B cell (primary cell): ENCODE results near the gene CRIP3. TPM values are rescaled to one million over a fixed set of nuclear protein-coding genes. Genes with fewer than 3 reads are reported as not detected.

Experiments
- ATAC-seq: fragments of 200-7000 bp; cut with Tn5 transposase; one replicate; pipeline ENCODE4 v1.10.0; 2021; ENCODE audit warnings: low read depth, mild to moderate bottlenecking, moderate number of reproducible peaks, moderate library complexity
- CTCF ChIA-PET: fragments of 350-600 bp; sonication (Branson Sonifier 250); formaldehyde crosslinking; loops from one replicate; lab custom pipeline; 2021; ENCODE audit warnings: antibody characterized with exemption, inconsistent platforms; lab: Charles Lee
- POLR2A ChIA-PET: fragments of 350-600 bp; sonication (Branson Sonifier 250); formaldehyde crosslinking; loops from one replicate; lab custom pipeline; 2021; ENCODE audit warnings: antibody characterized with exemption; lab: Charles Lee
- DNase-seq: peaks from one replicate; pipeline ENCODE4 v3.0.0; 2013
- H2AFZ ChIP-seq: 2 replicates; pipeline ENCODE4 v1.6.1; 2012; ENCODE audit warnings: mild to moderate bottlenecking, low read depth, low read length; ENCODE audit not compliant: insufficient read depth, poor library complexity, severe bottlenecking
- H3K27ac ChIP-seq, 2 donors: 1 replicate in 1 of 2; 2 replicates in 1 of 2; pipeline ENCODE4 v1.5.1; 2012 to 2013; ENCODE audit warnings: low read length in 2 of 2, mild to moderate bottlenecking in 2 of 2, moderate library complexity in 1 of 2
- H3K27me3 ChIP-seq, 4 experiments: fragments of 200-600 bp in 1 of 4; sonication (generic) in 1 of 4; replicated peaks in 1 of 4; 1 replicate in 2 of 4; 2 replicates in 2 of 4; pipeline versions ENCODE4 v1.6.1 to v1.7.0; 2013 to 2016; ENCODE audit warnings: low read length in 3 of 4, mild to moderate bottlenecking in 2 of 4, mixed read lengths in 1 of 4, moderate library complexity in 1 of 4; ENCODE audit not compliant: insufficient read depth in 4 of 4, control insufficient read depth in 3 of 4; ENCODE audit errors: control extremely low read depth in 1 of 4
- H3K36me3 ChIP-seq, 2 experiments: replicated peaks in 1 of 2; 1 replicate in 1 of 2; 2 replicates in 1 of 2; pipeline versions ENCODE4 v1.6.1 to v1.7.1; 2013; ENCODE audit warnings: low read length in 1 of 2; ENCODE audit not compliant: insufficient read depth in 2 of 2, control insufficient read depth in 1 of 2; ENCODE audit errors: control extremely low read depth in 1 of 2, extremely low read depth in 1 of 2
- H3K4me1 ChIP-seq, 2 donors: fragments of 200-600 bp in 1 of 2; sonication (generic) in 1 of 2; 1 replicate in 1 of 2; 2 replicates in 1 of 2; pipeline versions ENCODE4 v1.5.1 to v1.6.1; 2013 to 2017; ENCODE audit warnings: low read length in 2 of 2; ENCODE audit not compliant: control insufficient read depth in 2 of 2, insufficient read depth in 2 of 2
- H3K4me2 ChIP-seq: replicated peaks from 2 replicates; pipeline ENCODE3; 2012; ENCODE audit warnings: mild to moderate bottlenecking, low read depth, low read length; ENCODE audit not compliant: poor library complexity, severe bottlenecking
- H3K4me3 ChIP-seq, 5 experiments: fragments of 200-600 bp in 1 of 5; sonication (generic) in 1 of 5; 1 replicate in 3 of 5; 2 replicates in 2 of 5; pipeline versions ENCODE4 v1.5.1 to v1.7.0; 2011 to 2016; ENCODE audit warnings: low read length in 4 of 5, mild to moderate bottlenecking in 4 of 5, low read depth in 2 of 5, control low read depth in 1 of 5, moderate library complexity in 1 of 5; ENCODE audit not compliant: insufficient read depth in 1 of 5; ENCODE audit errors: control extremely low read depth in 1 of 5, extremely low read depth in 1 of 5
- H3K79me2 ChIP-seq: fragments of 200-600 bp; sonication (generic); one replicate; pipeline ENCODE4 v1.6.0; 2016; ENCODE audit warnings: low read length; ENCODE audit not compliant: control insufficient read depth, insufficient read depth
- H3K9ac ChIP-seq: fragments of 200-600 bp; sonication (generic); 2 replicates; pipeline ENCODE4 v1.6.1; 2017; ENCODE audit warnings: mild to moderate bottlenecking, low read length, moderate library complexity
- H3K9me3 ChIP-seq, 3 donors: one replicate each; pipeline versions ENCODE4 v1.6.1 to v1.7.1; 2013; ENCODE audit warnings: low read length in 2 of 3; ENCODE audit not compliant: control insufficient read depth in 2 of 3, insufficient read depth in 1 of 3; ENCODE audit errors: control extremely low read depth in 1 of 3
- H4K20me1 ChIP-seq: 2 replicates; pipeline ENCODE4 v1.6.0; 2012; ENCODE audit warnings: mild to moderate bottlenecking, low read length; ENCODE audit not compliant: insufficient read depth, control insufficient read depth, poor library complexity, severe bottlenecking
- H3K27ac Mint-ChIP-seq: one replicate; pipeline ENCODE4 v1.8.0; 2021; ENCODE audit warnings: mixed read lengths
- H3K27me3 Mint-ChIP-seq: one replicate; pipeline ENCODE4 v1.8.0; 2021; ENCODE audit warnings: mixed read lengths
- H3K4me1 Mint-ChIP-seq: one replicate; pipeline ENCODE4 v1.8.0; 2021; ENCODE audit warnings: mixed read lengths
- H3K4me3 Mint-ChIP-seq: one replicate; pipeline ENCODE4 v1.8.0; 2021; ENCODE audit warnings: mixed read lengths
- H3K9me3 Mint-ChIP-seq: one replicate; pipeline ENCODE4 v1.8.0; 2022; ENCODE audit warnings: mixed read lengths; ENCODE audit not compliant: insufficient read depth
- EZH2 ChIP-seq: IDR thresholded peaks from 2 replicates; pipeline ENCODE4 v1.6.1; 2012; ENCODE audit warnings: borderline replicate concordance, low read depth, mild to moderate bottlenecking, moderate library complexity, low read length; ENCODE audit not compliant: insufficient read depth, poor library complexity, severe bottlenecking
- WGBS: methylation state at CpG from one replicate; pipeline ENCODE4 v1.1.5; 2013; ENCODE audit warnings: missing lambda C conversion rate; ENCODE audit not compliant: insufficient coverage; 5-methylcytosine and 5-hydroxymethylcytosine counted together
- intact Hi-C: fragments of 100-400 bp; cut with micrococcal nuclease; formaldehyde crosslinking; loops from one replicate; pipeline ENCODE4 v1.10.0; 2022
- polyA plus RNA-seq: library from polyadenylated mRNA; depleted of rRNA; stranded (reverse); fragments of >200 nt; gene quantifications from 2 replicates; pipeline ENCODE4 v1.2.3, GENCODE V29; 2012
- total RNA-seq, 2 donors: library from RNA; stranded (reverse); fragments of 120-200 nt in 1 of 2; gene quantifications; 1 replicate in 1 of 2; 2 replicates in 1 of 2; pipeline versions ENCODE4 v1.2.3 to v1.2.4, GENCODE V29; 2013 to 2022
- TF ChIP-seq, protein P1 (sequence below): fragments of 200-600 bp; IDR thresholded peaks from one replicate; pipeline ENCODE4 v1.8.0; 2022; ENCODE audit warnings: antibody characterized with exemption, mild to moderate bottlenecking

The CRIP3 gene
- total and polyA plus RNA-seq, 2 donors (not counting 1 experiment from before 2014, with no cell fraction given): 25.8 to 64.6 TPM

DNA sequence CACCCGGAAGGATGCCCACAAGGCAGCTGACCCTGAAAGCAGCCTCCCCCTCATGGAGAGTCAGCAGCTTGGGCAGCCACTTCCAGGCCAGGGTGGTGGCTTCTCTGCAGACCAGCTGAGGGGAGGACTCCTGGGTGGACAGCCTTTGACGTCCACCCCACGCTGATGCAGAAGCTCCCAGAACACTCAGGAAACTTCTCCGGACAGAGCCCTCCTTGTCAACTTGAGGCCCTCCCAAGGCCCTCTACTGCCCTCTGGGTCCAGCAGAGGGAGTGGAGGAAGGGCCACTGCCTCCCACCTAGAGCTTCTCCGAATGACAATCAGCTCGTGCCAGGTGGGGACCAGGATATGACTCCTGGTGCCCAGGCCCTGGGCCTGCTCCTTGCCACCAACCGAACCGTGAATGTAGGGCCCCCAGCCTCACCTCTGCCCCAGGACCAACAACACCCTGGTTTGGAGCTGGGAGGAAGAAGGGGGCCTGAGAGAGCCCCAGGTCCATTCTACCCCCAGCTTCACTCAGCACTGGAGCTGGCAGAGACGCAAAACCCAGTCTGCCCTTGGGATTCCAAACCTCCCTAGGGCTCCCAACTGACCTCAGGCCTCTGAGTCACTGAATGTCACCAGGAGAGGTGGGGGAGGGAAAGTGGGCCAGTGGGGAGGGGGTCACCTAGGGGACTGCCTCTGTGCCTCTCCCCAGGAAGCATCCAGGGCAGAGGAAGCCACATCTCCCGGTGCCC lies 21.5 kb downstream of the CRIP3 start:
- no peak overlapping the region for H3K4me2 ChIP-seq
- intact Hi-C loops: no loop called here
- peaks cover 0 to 26% (median 9%) of the 10 kb centered on the region in 4 experiments for H3K27me3 ChIP-seq
- no peak overlapping the region for H3K27ac Mint-ChIP-seq
- ATAC-seq (no peak), DNase-seq (no peak)
- H3K9me3 Mint-ChIP-seq: no peaks in the 10 kb centered on the region
- no peak overlapping the region for H2AFZ ChIP-seq
- POLR2A ChIA-PET: no interaction called here
- no peaks in the 10 kb centered on the region for H3K4me1 ChIP-seq
- no peaks in the 10 kb centered on the region for H3K36me3 ChIP-seq
- H3K9me3 ChIP-seq: no peaks in the 10 kb centered on the region
- peaks cover 26% of the 10 kb centered on the region for H3K27me3 Mint-ChIP-seq
- 86% methylated on average over 9 of the region's 10 CpGs for WGBS
- no peaks in the 10 kb centered on the region for H4K20me1 ChIP-seq
- no peaks in the 10 kb centered on the region for H3K79me2 ChIP-seq
- H3K4me3 Mint-ChIP-seq: no peak overlapping the region
- peaks cover 5% of the 10 kb centered on the region for H3K4me1 Mint-ChIP-seq
- TF ChIP-seq, protein P1, sequence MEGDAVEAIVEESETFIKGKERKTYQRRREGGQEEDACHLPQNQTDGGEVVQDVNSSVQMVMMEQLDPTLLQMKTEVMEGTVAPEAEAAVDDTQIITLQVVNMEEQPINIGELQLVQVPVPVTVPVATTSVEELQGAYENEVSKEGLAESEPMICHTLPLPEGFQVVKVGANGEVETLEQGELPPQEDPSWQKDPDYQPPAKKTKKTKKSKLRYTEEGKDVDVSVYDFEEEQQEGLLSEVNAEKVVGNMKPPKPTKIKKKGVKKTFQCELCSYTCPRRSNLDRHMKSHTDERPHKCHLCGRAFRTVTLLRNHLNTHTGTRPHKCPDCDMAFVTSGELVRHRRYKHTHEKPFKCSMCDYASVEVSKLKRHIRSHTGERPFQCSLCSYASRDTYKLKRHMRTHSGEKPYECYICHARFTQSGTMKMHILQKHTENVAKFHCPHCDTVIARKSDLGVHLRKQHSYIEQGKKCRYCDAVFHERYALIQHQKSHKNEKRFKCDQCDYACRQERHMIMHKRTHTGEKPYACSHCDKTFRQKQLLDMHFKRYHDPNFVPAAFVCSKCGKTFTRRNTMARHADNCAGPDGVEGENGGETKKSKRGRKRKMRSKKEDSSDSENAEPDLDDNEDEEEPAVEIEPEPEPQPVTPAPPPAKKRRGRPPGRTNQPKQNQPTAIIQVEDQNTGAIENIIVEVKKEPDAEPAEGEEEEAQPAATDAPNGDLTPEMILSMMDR: no peak
- TF ChIP-seq EZH2: no peak
- H3K4me3 ChIP-seq: no peak overlapping the region
- no peak overlapping the region for H3K27ac ChIP-seq
- CTCF ChIA-PET: interaction anchor here (0.9 to 1.1 kb wide), 3 partner anchors 24 to 111 kb away, joined by 3 to 5 read pairs (median 3); no protein-coding TSS in a partner anchor
- H3K9ac ChIP-seq: no peak overlapping the region

DNA sequence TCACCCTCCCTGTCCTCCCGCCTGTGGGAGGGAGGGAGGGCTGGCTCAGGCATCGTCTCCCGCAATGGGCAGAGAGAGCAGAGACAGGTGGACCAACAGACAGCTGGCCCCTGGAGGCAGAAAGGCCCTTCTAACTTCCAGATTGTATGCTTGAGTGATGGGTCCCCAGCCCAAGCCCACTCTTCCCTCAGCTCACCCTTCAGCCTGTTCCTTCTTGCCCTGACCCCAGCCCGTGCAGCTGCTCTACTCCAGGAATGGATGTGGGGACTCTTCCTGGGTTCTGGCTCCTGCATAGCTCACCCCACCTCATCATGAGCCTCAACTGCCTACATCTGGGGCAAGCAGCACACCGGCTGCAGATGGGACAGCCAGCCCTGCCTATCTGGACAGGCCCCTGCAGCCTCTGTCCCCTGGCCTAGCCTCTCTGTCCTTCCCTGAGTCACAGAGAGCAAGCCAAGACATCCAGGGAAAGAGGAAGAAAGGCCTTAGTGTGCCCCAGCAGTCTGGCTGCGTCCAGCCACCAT lies 22.1 kb downstream of the CRIP3 start:
- H3K4me3 Mint-ChIP-seq: no peak overlapping the region
- ChIA-PET CTCF (interaction anchor here (0.9 to 1.1 kb wide), 3 partner anchors 23 to 111 kb away, joined by 3 to 5 read pairs (median 3); no protein-coding TSS in a partner anchor), POLR2A (no interaction called here)
- no peaks in the 10 kb centered on the region for H3K79me2 ChIP-seq
- no peaks in the 10 kb centered on the region for H3K4me1 ChIP-seq
- no peak overlapping the region for H3K4me2 ChIP-seq
- no peak for ATAC-seq
- no peak for DNase-seq
- H3K27me3 Mint-ChIP-seq: peaks cover 31% of the 10 kb centered on the region
- intact Hi-C loops: no loop called here
- no peaks in the 10 kb centered on the region for H3K36me3 ChIP-seq
- peaks cover 0 to 26% (median 9%) of the 10 kb centered on the region in 4 experiments for H3K27me3 ChIP-seq
- H4K20me1 ChIP-seq: no peaks in the 10 kb centered on the region
- WGBS: 90% methylated on average over 4 of the region's 6 CpGs
- H3K9me3 Mint-ChIP-seq: no peaks in the 10 kb centered on the region
- H3K27ac ChIP-seq: no peak overlapping the region
- TF ChIP-seq EZH2: no peak
- TF ChIP-seq, protein P1: no peak
- no peak overlapping the region for H2AFZ ChIP-seq
- H3K27ac Mint-ChIP-seq: no peak overlapping the region
- H3K4me1 Mint-ChIP-seq: peaks cover 5% of the 10 kb centered on the region
- no peaks in the 10 kb centered on the region for H3K9me3 ChIP-seq
- H3K4me3 ChIP-seq: no peak overlapping the region
- H3K9ac ChIP-seq: no peak overlapping the region
